ENCODE measurements around the gene PHF20.

GRCh38 chr20:35899064-35899463 is 127.2 kb downstream of the PHF20 start:
- no peak for TF ChIP-seq CTCF (IDR thresholded peaks at IDR 0.05)
- no peak for TF ChIP-seq POLR2A (IDR thresholded peaks at IDR 0.05)
